ENCODE data around the gene PNISR.

The PNISR gene

GRCh38 chr6:99416226-99416625, 8.9 kb downstream of the PNISR start:
- H3K18ac ChIP-seq (ENCODE audit: low read depth in 1 of 2, low read length in 2 of 2): no peak overlapping the region
- H3K23ac ChIP-seq (ENCODE audit: low read length in 2 of 2): no peak overlapping the region
- no peak overlapping the region for H2AK5ac ChIP-seq (ENCODE audit: low read length, severe bottlenecking)
- no peak overlapping the region for H3K14ac ChIP-seq (ENCODE audit: low read length in 2 of 2)
- WGBS: 100% methylated on average over 1 of the region's 2 CpGs
- H2AFZ ChIP-seq (ENCODE audit: low read depth, low read length): no peak overlapping the region
- no peak overlapping the region for H2BK5ac ChIP-seq (ENCODE audit: low read depth, low read length, poor library complexity, severe bottlenecking)
- H3K27ac ChIP-seq (ENCODE audit: low read length, poor library complexity, severe bottlenecking): no peak overlapping the region
- peaks cover 2 to 31% of the 10 kb centered on the region in 2 experiments for H3K36me3 ChIP-seq (ENCODE audit: control insufficient read depth in 1 of 2, insufficient read depth in 2 of 2, low read depth in 1 of 2, low read length in 2 of 2)
- no peak overlapping the region for H3K4me2 ChIP-seq (ENCODE audit: low read length, poor library complexity, severe bottlenecking)
- H3K9me3 ChIP-seq (ENCODE audit: control insufficient read depth, low read length): no peaks in the 10 kb centered on the region
- no peaks in the 10 kb centered on the region for H3K27me3 ChIP-seq (ENCODE audit: control insufficient read depth in 1 of 2, insufficient read depth in 1 of 2, low read length in 2 of 2)
- peaks cover 1% of the 10 kb centered on the region for H3K79me1 ChIP-seq (replicated peaks; ENCODE audit: low read length, poor library complexity, severe bottlenecking)
- no peak overlapping the region for H4K91ac ChIP-seq (ENCODE audit: low read length)
- no peak overlapping the region for H3K4ac ChIP-seq (ENCODE audit: low read depth in 1 of 2, low read length in 2 of 2)
- H3K4me1 ChIP-seq (ENCODE audit: control insufficient read depth, insufficient read depth, low read depth, low read length): no peaks in the 10 kb centered on the region
- no peak overlapping the region for H3K9ac ChIP-seq (ENCODE audit: low read length)
- no peak overlapping the region for H4K8ac ChIP-seq (ENCODE audit: low read length)
- no peak overlapping the region for H2BK15ac ChIP-seq (ENCODE audit: low read depth, poor library complexity, severe bottlenecking)
- no peak overlapping the region for H2BK120ac ChIP-seq (ENCODE audit: low read depth, low read length)
- no peak overlapping the region for H2BK12ac ChIP-seq (ENCODE audit: low read length in 2 of 2)
- H3K4me3 ChIP-seq (ENCODE audit: insufficient read depth in 1 of 2, low read depth in 1 of 2, low read length in 2 of 2): no peak overlapping the region
- DNase-seq: no peak

GRCh38 chr6:99415446-99415845, 9.7 kb downstream of the PNISR start:
- Histone ChIP-seq H3K14ac (ENCODE audit: low read length in 2 of 2) (no peak overlapping the region), H3K4me3 (ENCODE audit: insufficient read depth in 1 of 2, low read depth in 1 of 2, low read length in 2 of 2) (no peak overlapping the region), H2BK12ac (ENCODE audit: low read length in 2 of 2) (no peak overlapping the region), H3K18ac (ENCODE audit: low read depth in 1 of 2, low read length in 2 of 2) (no peak overlapping the region), H3K36me3 (ENCODE audit: control insufficient read depth in 1 of 2, insufficient read depth in 2 of 2, low read depth in 1 of 2, low read length in 2 of 2) (peaks cover 5 to 39% of the 10 kb centered on the region in 2 experiments), H2BK5ac (ENCODE audit: low read depth, low read length, poor library complexity, severe bottlenecking) (no peak overlapping the region), H3K27ac (ENCODE audit: low read length, poor library complexity, severe bottlenecking) (no peak overlapping the region), H4K8ac (ENCODE audit: low read length) (no peak overlapping the region), H2AK5ac (ENCODE audit: low read length, severe bottlenecking) (no peak overlapping the region), H3K27me3 (ENCODE audit: control insufficient read depth in 1 of 2, insufficient read depth in 1 of 2, low read length in 2 of 2) (no peaks in the 10 kb centered on the region), H2AFZ (ENCODE audit: low read depth, low read length) (no peak overlapping the region), H3K4ac (ENCODE audit: low read depth in 1 of 2, low read length in 2 of 2) (no peak overlapping the region), H2BK120ac (ENCODE audit: low read depth, low read length) (no peak overlapping the region), H3K9me3 (ENCODE audit: control insufficient read depth, low read length) (no peaks in the 10 kb centered on the region), H3K23ac (ENCODE audit: low read length in 2 of 2) (no peak overlapping the region), H3K9ac (ENCODE audit: low read length) (no peak overlapping the region), H4K91ac (ENCODE audit: low read length) (no peak overlapping the region), H3K4me2 (ENCODE audit: low read length, poor library complexity, severe bottlenecking) (no peak overlapping the region), H3K4me1 (ENCODE audit: control insufficient read depth, insufficient read depth, low read depth, low read length) (no peaks in the 10 kb centered on the region), H3K79me1 (replicated peaks; ENCODE audit: low read length, poor library complexity, severe bottlenecking) (peaks cover 3% of the 10 kb centered on the region), H2BK15ac (ENCODE audit: low read depth, poor library complexity, severe bottlenecking) (no peak overlapping the region)
- no peak for DNase-seq

- H3K36me3 ChIP-seq (ENCODE audit: control insufficient read depth in 1 of 2, insufficient read depth in 2 of 2, low read depth in 1 of 2, low read length in 2 of 2): peaks cover 9 to 73% of the 10 kb centered on the region in 2 experiments
- H3K18ac ChIP-seq (ENCODE audit: low read depth in 1 of 2, low read length in 2 of 2): no peak overlapping the region
- H3K4me1 ChIP-seq (ENCODE audit: control insufficient read depth, insufficient read depth, low read depth, low read length): no peaks in the 10 kb centered on the region
- H3K9me3 ChIP-seq (ENCODE audit: control insufficient read depth, low read length): no peaks in the 10 kb centered on the region
- H2AFZ ChIP-seq (ENCODE audit: low read depth, low read length): no peak overlapping the region
- no peak overlapping the region for H3K4ac ChIP-seq (ENCODE audit: low read depth in 1 of 2, low read length in 2 of 2)
- H4K8ac ChIP-seq (ENCODE audit: low read length): no peak overlapping the region
- no peak overlapping the region for H3K4me2 ChIP-seq (ENCODE audit: low read length, poor library complexity, severe bottlenecking)
- WGBS: 100% methylated on average over 1 of the region's 1 CpG
- H3K9ac ChIP-seq (ENCODE audit: low read length): no peak overlapping the region
- H2BK15ac ChIP-seq (ENCODE audit: low read depth, poor library complexity, severe bottlenecking): no peak overlapping the region
- H3K14ac ChIP-seq (ENCODE audit: low read length in 2 of 2): no peak overlapping the region
- DNase-seq: no peak
- no peak overlapping the region for H2BK5ac ChIP-seq (ENCODE audit: low read depth, low read length, poor library complexity, severe bottlenecking)
- no peak overlapping the region for H4K91ac ChIP-seq (ENCODE audit: low read length)
- no peak overlapping the region for H2BK120ac ChIP-seq (ENCODE audit: low read depth, low read length)
- H2AK5ac ChIP-seq (ENCODE audit: low read length, severe bottlenecking): peak overlapping the region; percentile 9
- no peaks in the 10 kb centered on the region for H3K27me3 ChIP-seq (ENCODE audit: control insufficient read depth in 1 of 2, insufficient read depth in 1 of 2, low read length in 2 of 2)
- H2BK12ac ChIP-seq (ENCODE audit: low read length in 2 of 2): no peak overlapping the region
- H3K4me3 ChIP-seq (ENCODE audit: insufficient read depth in 1 of 2, low read depth in 1 of 2, low read length in 2 of 2): no peak overlapping the region
- no peak overlapping the region for H3K27ac ChIP-seq (ENCODE audit: low read length, poor library complexity, severe bottlenecking)
- H3K23ac ChIP-seq (ENCODE audit: low read length in 2 of 2): no peak overlapping the region
- H3K79me1 ChIP-seq (replicated peaks; ENCODE audit: low read length, poor library complexity, severe bottlenecking): peaks cover 11% of the 10 kb centered on the region
These were observed 13.0 kb downstream of the PNISR start for GRCh38 chr6:99412065-99412464.

GRCh38 chr6:99409672-99410071, 15.4 kb downstream of the PNISR start:
- Histone ChIP-seq H3K4ac (ENCODE audit: low read depth in 1 of 2, low read length in 2 of 2) (no peak overlapping the region), H3K27me3 (ENCODE audit: control insufficient read depth in 1 of 2, insufficient read depth in 1 of 2, low read length in 2 of 2) (no peaks in the 10 kb centered on the region), H3K9me3 (ENCODE audit: control insufficient read depth, low read length) (no peaks in the 10 kb centered on the region), H3K4me3 (ENCODE audit: insufficient read depth in 1 of 2, low read depth in 1 of 2, low read length in 2 of 2) (no peak overlapping the region), H3K27ac (ENCODE audit: low read length, poor library complexity, severe bottlenecking) (no peak overlapping the region), H3K4me1 (ENCODE audit: control insufficient read depth, insufficient read depth, low read depth, low read length) (no peaks in the 10 kb centered on the region), H3K4me2 (ENCODE audit: low read length, poor library complexity, severe bottlenecking) (no peak overlapping the region), H3K36me3 (ENCODE audit: control insufficient read depth in 1 of 2, insufficient read depth in 2 of 2, low read depth in 1 of 2, low read length in 2 of 2) (peaks cover 21 to 91% of the 10 kb centered on the region in 2 experiments), H2AFZ (ENCODE audit: low read depth, low read length) (no peak overlapping the region), H2BK5ac (ENCODE audit: low read depth, low read length, poor library complexity, severe bottlenecking) (no peak overlapping the region), H2BK120ac (ENCODE audit: low read depth, low read length) (no peak overlapping the region), H4K8ac (ENCODE audit: low read length) (no peak overlapping the region), H3K79me1 (replicated peaks; ENCODE audit: low read length, poor library complexity, severe bottlenecking) (peaks cover 20% of the 10 kb centered on the region), H4K91ac (ENCODE audit: low read length) (no peak overlapping the region), H2BK15ac (ENCODE audit: low read depth, poor library complexity, severe bottlenecking) (no peak overlapping the region), H3K18ac (ENCODE audit: low read depth in 1 of 2, low read length in 2 of 2) (no peak overlapping the region), H3K14ac (ENCODE audit: low read length in 2 of 2) (no peak overlapping the region), H3K23ac (ENCODE audit: low read length in 2 of 2) (no peak overlapping the region), H2AK5ac (ENCODE audit: low read length, severe bottlenecking) (no peak overlapping the region), H2BK12ac (ENCODE audit: low read length in 2 of 2) (no peak overlapping the region), H3K9ac (ENCODE audit: low read length) (no peak overlapping the region)
- DNase-seq: no peak
